NCI-H345 treated with DMSO at 0.1 percent for 48 hours (cell line): ENCODE results near the gene TRIM74.
"Not testable (repeated sequence)": the region's sequence is repeated elsewhere in the genome, so short reads cannot be mapped to it uniquely, and the experiment has no call there.

Source experiments
- DNase-seq: peaks from one replicate; lab custom pipeline; 2025; ENCODE audit not compliant: unreplicated experiment; lab: John Stamatoyannopoulos, UW

The TRIM74 gene

GRCh38 chr7:72968980-72969516 lies at the start of gene TRIM74:
Gene TRIM74, minus strand, starts transcription at chr7:72969466. Its CDS starts 3,309 bp downstream, at chr7:72966157.
- DNase-seq = not testable (repeated sequence)

GRCh38 chr7:73006491-73006890 lies 37.2 kb upstream of the TRIM74 start:
- DNase-seq = not testable (repeated sequence)

DNA sequence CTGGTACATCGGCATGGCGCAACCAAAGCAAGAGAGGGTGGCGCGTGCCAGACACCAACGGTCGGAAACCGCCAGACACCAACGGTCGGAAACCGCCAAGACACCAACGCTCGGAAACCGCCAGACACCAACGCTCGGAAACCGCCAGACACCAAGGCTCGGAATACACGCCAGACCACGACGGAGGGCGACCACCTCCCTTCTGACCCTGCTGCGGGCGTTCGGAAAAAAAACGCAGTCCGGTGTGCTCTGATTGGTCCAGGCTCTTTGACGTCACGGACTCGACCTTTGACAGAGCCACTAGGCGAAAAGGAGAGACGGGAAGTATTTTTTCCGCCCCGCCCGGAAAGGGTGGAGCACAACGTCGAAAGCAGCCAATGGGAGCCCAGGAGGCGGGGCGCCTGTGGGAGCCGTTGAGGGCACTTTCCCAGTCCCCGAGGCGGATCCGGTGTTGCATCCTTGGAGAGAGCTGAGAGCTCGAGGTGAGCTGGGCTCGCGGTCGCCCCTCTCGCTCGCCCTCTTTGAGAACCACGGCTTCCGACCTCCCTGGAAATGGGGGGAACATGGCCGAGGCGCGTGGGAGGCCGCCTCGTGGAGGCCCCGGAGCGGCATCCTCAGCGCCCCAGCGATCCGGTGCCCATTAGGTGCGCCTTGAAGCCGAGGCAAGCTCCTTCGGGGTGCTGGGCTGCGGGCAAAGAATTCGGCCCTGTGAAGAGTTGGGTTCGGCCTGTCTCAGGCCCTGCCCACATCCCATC lies 36.6 kb upstream of the TRIM74 start:
- DNase-seq = not testable (repeated sequence)

DNA sequence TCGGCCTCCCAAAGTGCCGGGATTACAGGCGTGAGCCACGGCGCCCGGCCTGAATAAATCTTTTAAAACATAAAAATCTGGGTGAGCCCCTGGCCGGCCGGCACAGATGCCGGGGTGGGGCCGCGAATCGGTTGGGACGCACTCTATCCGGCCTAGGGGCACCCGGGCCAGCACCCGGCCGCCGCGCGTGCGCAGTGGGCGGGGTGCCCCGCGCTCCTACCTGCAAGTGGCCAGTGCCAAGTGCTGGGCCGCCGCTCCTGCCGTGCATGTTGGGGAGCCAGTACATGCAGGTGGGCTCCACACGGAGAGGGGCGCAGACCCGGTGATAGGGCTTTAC lies 36.1 kb upstream of the TRIM74 start:
- not testable (repeated sequence) for DNase-seq

DNA sequence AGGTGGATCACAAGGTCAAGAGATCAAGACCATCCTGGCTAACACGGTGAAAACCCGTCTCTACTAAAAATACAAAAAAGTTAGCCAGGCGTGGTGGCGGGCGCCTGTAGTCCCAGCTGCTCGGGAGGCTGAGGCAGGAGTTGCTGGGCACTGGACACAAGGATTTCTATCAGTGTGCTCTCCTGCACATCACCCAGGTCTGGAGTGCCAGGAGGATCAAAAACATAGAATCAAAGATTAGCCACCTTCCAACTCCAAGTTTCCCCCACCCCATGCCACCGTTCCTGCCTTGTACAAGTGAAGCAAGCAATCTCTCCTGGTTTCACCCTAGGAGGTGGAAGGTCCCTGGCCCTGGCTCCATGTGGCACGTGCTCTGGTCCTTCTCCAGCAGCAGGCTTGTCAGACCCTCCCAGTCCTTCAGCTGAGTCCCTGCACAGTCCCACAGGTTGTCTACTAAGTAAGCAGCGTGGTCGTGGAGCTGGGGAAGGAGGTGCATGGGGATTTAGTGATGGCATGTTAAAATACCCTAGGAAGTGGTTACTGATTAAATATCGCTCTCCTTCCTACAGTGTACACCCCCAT lies 28.7 kb upstream of the TRIM74 start:
- not testable (repeated sequence) for DNase-seq

DNA sequence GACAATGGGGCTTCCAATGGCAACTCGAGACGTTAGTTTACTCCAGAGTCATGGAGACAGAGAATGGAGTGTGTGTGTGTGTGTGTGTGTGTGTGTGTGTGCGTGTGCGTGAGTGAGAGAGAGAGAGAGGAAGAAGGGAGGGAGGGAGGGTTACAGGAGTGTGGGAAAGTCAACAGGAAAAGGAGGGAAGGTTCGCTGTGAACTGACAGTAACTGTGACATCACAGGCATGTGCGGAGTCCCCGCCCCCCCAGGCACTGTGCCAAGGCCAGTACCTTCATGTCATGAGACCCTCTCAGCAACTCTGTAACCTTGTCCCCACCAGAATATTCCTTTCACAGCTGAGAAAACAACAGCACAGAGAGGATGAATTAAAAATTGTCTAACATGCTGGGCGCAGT lies 28.2 kb upstream of the TRIM74 start:
- DNase-seq = not testable (repeated sequence)

- not testable (repeated sequence) for DNase-seq
Observed at GRCh38 chr7:72995484-72995883, 26.2 kb upstream of the TRIM74 start.

DNA sequence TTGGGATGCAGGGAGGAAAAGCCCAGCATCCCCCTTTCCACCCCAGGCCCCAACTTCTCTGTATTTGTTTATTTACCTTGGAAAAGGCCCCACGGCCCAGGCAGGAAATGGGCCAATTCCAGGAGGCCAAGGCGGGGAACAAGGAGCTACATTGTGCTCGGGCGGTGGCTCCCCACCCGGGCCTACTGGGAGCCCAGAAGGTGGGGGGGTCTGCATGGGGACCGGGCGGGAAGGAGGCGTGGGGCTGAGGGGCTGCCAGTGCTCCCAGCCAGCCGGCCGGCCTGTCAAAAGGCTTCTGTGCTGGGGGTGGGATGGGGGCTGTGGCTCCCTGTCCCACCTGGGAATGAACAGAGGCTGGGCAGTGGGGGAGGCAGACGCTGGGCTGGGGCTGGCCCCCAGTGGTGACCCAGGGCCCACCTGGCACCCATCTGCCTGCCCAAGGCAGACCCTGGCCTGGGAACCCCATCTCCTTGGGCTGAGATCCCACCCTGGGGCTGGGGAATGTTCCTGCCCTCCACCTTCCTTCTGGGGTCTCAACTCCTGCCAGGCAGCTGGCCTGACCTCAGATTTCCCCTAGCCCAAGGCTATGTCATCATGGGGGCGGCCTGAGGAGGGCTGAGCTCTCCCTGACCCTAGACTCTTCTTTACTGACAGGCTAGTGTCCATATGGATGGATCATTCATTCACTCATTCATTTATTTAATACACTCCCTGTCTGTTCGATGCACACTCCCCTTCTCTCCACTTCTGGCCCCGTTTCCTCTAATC lies 21.1 kb upstream of the TRIM74 start:
- DNase-seq = not testable (repeated sequence)

GRCh38 chr7:72982084-72982483 lies 12.8 kb upstream of the TRIM74 start:
- not testable (repeated sequence) for DNase-seq

DNA sequence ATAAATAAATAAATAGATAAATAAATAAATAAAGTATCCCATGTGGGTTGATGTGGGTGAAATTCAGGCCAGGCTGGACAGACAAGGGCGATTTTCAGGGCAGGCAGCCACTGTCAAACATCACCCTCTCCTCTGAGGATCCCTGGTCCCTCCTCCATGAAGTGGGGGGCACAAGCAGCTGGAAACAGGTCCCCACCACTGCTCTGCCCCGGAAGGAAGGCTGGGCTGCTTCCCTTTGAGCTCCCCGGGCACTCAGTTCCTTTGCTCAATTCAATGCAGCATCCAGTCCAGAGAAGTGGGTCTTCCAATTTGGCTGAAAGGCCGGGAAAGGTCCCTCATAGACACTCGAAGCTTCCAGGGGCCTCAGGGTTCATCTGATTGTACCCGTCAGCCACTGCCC lies 11.1 kb upstream of the TRIM74 start:
- not testable (repeated sequence) for DNase-seq

GRCh38 chr7:72976434-72976833 lies 7.2 kb upstream of the TRIM74 start:
- DNase-seq = not testable (repeated sequence)

DNA sequence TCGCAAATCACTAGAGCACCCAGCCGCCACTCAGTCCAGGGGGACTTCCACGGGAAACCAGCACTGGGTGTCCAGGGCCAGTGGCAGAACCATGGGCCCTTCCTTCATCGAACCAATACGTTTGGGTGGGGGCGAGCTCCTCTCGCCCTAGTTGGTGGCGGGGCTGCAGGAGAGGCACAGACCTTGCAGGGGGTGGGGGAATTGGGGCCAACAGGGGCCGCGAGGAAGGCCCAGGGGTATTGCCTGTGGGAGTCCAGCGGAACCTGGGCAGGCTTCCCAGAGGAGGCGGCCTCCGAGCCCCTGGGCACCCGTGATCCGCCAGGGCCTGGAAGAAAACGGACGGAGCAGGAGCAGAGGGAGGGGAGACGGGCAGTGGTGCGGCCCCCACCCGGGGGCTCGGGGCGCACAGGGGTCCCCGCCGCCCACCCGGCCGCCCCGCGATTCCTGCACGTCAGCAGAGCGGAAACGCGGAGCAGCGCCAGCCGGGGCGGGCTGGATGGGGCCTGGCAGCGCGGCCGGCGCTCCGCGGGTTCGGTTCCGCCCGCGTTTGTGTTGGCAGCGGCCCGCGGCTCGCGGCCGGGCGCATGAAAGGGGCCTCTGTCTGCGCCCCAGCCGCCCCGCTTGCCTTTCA lies 6.5 kb upstream of the TRIM74 start:
- DNase-seq = not testable (repeated sequence)

DNA sequence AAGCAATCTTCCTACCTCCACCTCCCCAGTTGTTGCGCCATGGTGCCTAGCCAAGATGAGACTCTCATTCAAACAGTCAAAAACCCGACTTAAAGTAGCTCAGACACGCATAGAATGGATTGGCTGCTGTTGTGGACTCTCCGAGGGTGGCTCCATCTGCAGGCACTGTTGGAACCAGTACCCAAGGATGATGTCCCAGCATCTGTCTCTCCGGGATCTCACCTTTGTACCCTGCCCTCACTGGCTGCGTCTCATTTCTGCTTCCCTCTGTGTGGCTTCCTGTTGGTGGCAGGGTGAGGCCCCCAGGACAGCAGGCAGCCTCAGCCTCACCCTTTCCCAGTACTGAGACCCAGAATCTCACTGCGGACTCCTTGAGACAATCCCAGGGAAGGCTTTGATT lies 5.5 kb upstream of the TRIM74 start:
- DNase-seq = not testable (repeated sequence)

DNA sequence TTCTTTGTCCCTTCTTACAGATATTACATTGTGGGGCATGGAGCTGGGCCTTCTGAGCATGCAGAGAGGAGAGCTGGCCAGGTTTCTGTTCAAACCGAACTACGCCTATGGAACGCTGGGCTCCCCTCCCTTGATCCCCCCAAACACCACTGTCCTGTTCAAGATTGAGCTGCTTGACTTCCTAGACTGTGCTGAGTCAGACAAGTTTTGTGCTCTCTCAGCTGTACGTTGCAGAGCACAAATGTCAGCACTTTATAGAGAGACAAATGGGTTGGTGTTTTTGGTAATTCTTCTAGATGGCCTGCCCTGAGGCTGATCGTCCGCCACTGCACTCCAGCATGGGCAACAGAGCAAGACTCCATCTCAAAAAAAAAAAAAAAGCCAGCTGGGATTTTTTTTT lies 2.2 kb upstream of the TRIM74 start:
- not testable (repeated sequence) for DNase-seq

DNA sequence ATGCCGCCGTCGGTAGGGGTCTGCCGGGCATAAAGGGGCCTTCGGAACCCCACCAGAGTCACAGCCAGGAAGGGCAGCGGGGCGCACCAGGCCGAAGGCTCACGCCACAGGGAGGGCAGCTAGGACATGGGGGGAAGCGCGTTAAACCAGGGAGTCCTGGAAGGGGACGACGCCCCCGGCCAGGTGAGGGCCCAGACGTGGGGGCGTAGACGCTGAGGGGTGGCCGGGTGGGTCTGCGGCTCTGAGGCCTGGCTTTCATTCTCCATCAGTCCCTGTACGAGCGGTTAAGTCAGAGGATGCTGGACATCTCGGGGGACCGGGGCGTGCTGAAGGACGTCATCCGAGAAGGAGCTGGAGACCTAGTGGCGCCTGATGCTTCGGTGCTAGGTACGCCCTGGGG lies 422 bp upstream of the TRIM74 start:
- not testable (repeated sequence) for DNase-seq

GRCh38 chr7:72966892-72967291 lies 2.4 kb downstream of the TRIM74 start:
- not testable (repeated sequence) for DNase-seq

DNA sequence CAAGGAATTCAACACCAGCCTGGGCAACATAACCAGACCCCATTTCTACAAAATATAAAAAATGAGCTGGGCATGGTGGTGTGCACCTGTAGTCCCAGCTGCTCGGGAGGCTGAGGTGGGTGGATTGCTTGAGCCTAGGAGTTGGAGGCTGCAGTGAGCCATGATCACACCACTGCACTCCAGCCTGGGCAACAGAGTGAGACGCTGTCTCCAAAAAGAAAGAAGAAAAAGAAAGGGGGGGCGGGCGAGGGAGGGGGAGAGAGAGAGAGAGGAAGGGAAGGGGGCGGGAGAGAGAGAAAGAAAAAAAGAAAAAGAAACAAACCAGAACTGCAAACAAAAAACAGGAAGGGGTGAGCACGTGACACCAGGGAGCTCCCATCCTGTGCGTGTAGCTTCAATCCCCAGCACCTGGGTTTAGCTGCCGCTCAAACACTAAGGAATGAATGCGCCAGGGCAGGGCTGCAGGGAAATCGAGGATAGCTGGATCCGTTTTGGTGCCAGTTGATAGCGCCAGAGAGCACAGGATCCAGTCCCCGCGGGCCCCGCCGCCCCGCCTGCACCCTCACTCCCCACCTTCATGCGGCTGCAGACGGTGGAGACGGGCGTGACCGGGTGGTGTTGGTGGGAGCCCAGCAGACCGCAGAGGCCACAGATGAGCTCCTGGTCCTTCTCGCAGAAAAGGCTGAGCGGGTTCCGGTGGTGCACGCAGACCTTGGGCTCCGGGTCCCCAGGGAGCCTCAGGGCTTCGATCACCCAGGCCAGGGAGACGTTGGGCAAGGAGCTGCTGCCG lies 3.9 kb downstream of the TRIM74 start:
- not testable (repeated sequence) for DNase-seq

GRCh38 chr7:72963056-72963455 lies 6.2 kb downstream of the TRIM74 start:
- DNase-seq = not testable (repeated sequence)

DNA sequence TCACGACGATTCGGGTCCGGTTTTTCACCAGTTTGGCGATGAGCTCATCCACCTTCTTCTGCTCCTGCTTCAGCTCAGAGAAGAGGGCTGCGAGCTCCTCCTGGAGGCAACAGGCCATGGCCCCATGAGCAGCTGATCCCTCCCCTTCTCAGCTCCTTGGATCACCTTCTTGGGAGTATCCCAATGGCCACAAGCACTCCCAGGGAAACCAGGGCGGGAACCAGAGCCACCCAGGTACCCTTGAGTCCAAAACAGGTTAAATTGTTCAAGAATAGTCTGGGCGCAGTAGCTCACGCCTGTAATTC lies 8.0 kb downstream of the TRIM74 start:
- not testable (repeated sequence) for DNase-seq

DNA sequence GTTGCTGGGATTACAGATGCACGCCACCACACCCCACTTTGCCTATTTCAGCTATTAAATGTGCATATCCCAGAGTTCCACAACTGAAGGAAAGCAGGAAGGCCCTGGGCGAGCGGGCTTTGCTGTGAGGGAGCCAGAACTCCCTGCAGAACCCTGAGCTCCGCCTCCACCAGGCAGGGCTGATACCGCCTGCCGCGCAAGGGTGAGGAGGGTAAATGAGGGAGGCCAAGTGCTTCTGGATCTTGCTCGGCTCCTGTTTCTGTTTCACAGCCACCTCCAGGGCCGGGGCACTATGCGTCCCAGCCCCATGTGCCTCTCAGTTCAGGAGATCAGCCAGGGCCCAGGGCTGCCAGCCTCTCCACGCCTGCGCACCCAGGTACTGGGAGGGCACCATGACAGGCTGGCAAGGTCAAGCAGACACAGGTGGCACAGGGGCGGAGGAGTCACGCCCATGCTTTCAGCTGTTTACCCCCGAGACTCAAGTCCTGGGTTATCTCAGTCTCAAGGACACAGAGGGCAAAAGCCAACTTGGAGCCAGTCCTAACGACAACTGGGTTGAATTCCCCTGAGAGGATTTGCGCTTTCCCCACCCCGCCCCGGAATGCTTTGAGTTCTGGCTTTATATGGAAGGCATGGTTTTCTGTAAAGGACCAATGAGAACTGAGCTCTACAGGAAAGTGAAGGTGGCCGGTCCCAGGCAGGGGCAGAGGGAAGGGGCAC lies 8.5 kb downstream of the TRIM74 start:
- not testable (repeated sequence) for DNase-seq
